Type B pancreatic cell (in vitro differentiated cells): ENCODE data around the gene ABTB1. TPM values are rescaled to one million over a fixed set of nuclear protein-coding genes. Genes with fewer than 3 reads are reported as not detected.

Source experiments
- DNase-seq: peaks from one replicate; pipeline ENCODE4 v3.0.0; 2021; ENCODE audit warnings: mixed read lengths; ENCODE audit not compliant: unreplicated experiment; ENCODE audit errors: extremely low spot score
- H3K27ac Mint-ChIP-seq: 2 replicates; pipeline ENCODE4 v1.8.0; 2021; ENCODE audit warnings: mild to moderate bottlenecking, mixed read lengths
- H3K27me3 Mint-ChIP-seq: 2 replicates; pipeline ENCODE4 v1.8.0; 2021; ENCODE audit warnings: mixed read lengths
- H3K36me3 Mint-ChIP-seq: 2 replicates; pipeline ENCODE4 v1.8.0; 2021; ENCODE audit warnings: mixed read lengths
- H3K4me1 Mint-ChIP-seq: one replicate; pipeline ENCODE4 v1.8.0; 2021; ENCODE audit warnings: mixed read lengths; ENCODE audit not compliant: unreplicated experiment
- H3K4me3 Mint-ChIP-seq: 2 replicates; pipeline ENCODE4 v1.8.0; 2021; ENCODE audit warnings: mild to moderate bottlenecking, mixed read lengths
- H3K9me3 Mint-ChIP-seq: 2 replicates; pipeline ENCODE4 v1.8.0; 2021; ENCODE audit warnings: mixed read lengths
- total RNA-seq: library from RNA; stranded (reverse); gene quantifications from 2 replicates; pipeline ENCODE4 v1.2.1, GENCODE V29; 2021; ENCODE audit warnings: low replicate concordance
- TF ChIP-seq, protein P1 (sequence below): fragments of 200-600 bp; sonication (generic); conservative IDR thresholded peaks from 2 replicates; pipeline ENCODE4 v1.5.0; 2021; ENCODE audit warnings: antibody characterized with exemption, mild to moderate bottlenecking

The ABTB1 gene
- total RNA-seq, 1 donor from 2014 or later, result 17.8 TPM

GRCh38 chr3:127720161-127720823 is 47.5 kb downstream of the ABTB1 start:
- no peak overlapping the region for H3K27ac Mint-ChIP-seq
- peaks cover 2% of the 10 kb centered on the region for H3K9me3 Mint-ChIP-seq
- H3K4me3 Mint-ChIP-seq, result no peak overlapping the region
- H3K27me3 Mint-ChIP-seq, result peaks cover 16% of the 10 kb centered on the region
- no peaks in the 10 kb centered on the region for H3K36me3 Mint-ChIP-seq
- DNase-seq, result no peak
- TF ChIP-seq, protein P1, sequence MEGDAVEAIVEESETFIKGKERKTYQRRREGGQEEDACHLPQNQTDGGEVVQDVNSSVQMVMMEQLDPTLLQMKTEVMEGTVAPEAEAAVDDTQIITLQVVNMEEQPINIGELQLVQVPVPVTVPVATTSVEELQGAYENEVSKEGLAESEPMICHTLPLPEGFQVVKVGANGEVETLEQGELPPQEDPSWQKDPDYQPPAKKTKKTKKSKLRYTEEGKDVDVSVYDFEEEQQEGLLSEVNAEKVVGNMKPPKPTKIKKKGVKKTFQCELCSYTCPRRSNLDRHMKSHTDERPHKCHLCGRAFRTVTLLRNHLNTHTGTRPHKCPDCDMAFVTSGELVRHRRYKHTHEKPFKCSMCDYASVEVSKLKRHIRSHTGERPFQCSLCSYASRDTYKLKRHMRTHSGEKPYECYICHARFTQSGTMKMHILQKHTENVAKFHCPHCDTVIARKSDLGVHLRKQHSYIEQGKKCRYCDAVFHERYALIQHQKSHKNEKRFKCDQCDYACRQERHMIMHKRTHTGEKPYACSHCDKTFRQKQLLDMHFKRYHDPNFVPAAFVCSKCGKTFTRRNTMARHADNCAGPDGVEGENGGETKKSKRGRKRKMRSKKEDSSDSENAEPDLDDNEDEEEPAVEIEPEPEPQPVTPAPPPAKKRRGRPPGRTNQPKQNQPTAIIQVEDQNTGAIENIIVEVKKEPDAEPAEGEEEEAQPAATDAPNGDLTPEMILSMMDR, result no peak
- H3K4me1 Mint-ChIP-seq, result peaks cover 30% of the 10 kb centered on the region

DNA sequence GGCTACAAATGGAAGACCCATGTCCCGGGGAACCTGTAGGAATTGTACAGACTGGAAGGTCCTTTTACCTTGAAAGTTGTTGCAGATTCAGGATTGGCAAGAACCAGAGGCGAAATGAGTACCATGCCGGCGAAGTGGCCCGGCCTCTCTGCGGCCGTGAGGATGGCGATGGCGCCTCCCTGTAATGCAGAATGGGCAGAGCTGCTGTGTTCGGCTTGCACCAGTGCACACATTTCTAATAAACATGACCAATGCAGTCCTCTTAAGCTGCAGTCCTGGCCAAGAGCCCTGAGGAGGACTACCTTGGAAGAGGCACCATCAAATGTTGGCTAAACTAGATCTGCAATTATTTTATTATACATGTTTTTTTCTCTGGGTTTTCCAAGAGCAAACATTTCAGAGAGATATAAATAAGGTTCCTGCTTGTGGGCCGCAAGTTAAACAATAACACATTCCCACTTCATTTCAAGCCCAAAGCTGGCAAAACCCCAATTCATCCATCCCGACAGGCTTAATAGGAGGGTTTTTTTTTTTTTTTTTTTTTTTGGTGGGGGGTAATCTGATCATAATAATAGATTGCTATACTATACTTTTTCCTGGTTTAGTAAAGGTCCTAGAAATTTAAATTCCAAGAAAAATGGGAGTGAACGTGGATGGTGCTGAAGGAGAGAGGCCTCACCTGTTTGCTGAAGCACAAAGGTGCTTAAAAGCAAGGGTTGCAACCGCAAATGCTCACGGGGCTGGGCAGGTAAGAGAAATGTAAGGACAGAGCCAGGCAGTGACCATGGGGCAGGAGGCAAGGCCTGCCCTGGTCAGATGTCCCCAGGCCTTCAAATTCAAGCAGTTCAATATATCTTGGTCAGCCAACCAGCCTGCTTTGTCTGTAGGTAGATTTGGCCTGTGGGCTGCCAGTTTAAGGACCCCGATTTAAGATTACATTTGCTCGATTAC is 48.5 kb downstream of the ABTB1 start:
- TF ChIP-seq, protein P1, result no peak
- no peak for DNase-seq

DNA sequence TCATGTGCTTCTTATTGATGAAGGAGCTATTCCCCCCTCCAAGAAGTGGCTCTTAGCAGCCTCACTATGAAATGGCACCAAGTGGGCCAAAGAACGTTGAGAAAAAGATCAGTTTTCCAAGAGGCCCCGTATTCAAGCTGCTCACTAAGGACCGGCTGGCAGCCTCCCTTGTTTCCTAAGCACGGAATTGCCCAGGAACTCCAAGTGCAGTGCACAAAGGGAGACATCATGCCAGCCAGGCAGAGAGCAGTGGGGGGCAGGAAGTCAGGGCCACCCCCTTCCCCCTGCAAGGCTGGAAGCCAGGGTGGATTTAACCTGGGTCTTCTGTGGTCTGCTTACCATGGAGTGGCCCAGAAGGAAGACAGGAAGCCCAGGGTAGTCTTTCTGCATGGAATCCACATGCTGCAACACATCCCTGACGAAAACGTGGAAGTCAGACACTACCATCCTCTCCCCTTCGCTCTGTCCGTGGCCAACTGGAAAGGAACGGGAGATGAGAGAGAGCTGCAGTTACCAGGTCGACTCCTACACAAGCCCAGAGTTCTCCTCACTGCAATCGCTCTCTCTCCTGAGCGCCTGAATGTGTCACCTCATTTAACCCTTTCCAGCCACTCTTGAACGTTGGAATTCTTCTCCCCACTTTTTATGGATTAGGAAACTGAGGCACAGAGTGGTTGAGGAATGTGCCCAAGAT is 49.5 kb downstream of the ABTB1 start:
- no peak overlapping the region for H3K4me3 Mint-ChIP-seq
- TF ChIP-seq, protein P1, result no peak
- H3K27ac Mint-ChIP-seq, result no peak overlapping the region
- H3K36me3 Mint-ChIP-seq, result no peaks in the 10 kb centered on the region
- H3K4me1 Mint-ChIP-seq, result peaks cover 28% of the 10 kb centered on the region
- peaks cover 12% of the 10 kb centered on the region for H3K27me3 Mint-ChIP-seq
- H3K9me3 Mint-ChIP-seq, result peaks cover 6% of the 10 kb centered on the region
- DNase-seq, result no peak

More for the DNA sequence above, 48.5 kb downstream of the ABTB1 start:
- H3K27ac Mint-ChIP-seq, result no peak overlapping the region
- peaks cover 28% of the 10 kb centered on the region for H3K4me1 Mint-ChIP-seq
- H3K36me3 Mint-ChIP-seq, result no peaks in the 10 kb centered on the region
- no peak overlapping the region for H3K4me3 Mint-ChIP-seq
- H3K27me3 Mint-ChIP-seq, result peaks cover 16% of the 10 kb centered on the region
- H3K9me3 Mint-ChIP-seq, result peaks cover 6% of the 10 kb centered on the region

GRCh38 chr3:127723011-127723567 is 50.3 kb downstream of the ABTB1 start:
- no peak overlapping the region for H3K4me3 Mint-ChIP-seq
- no peak overlapping the region for H3K27ac Mint-ChIP-seq
- DNase-seq, result no peak

DNA sequence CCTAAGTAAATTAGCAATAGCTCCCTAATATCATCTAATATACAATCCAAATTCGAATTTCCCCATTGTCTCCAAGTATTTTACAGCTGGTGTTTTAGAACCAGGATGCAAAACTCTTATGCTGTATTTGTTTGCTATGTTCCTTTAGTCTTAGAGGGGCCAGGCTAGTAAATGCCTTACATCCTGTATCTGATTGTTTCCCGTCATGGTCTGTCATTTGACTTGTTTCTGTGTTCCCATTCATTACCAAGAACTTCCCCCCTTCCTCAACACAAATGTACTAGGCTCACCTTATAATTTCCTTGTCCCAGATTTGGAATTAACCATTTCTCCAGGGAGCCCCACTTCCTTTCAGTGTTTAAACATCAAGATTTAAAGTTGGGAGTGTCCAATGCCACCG is 54.1 kb downstream of the ABTB1 start:
- Mint-ChIP-seq H3K36me3 (no peaks in the 10 kb centered on the region), H3K27ac (no peak overlapping the region), H3K27me3 (peaks cover 17% of the 10 kb centered on the region), H3K4me3 (no peak overlapping the region), H3K9me3 (peaks cover 6% of the 10 kb centered on the region), H3K4me1 (peaks cover 16% of the 10 kb centered on the region)
- no peak for DNase-seq
- TF ChIP-seq, protein P1, result no peak

More at GRCh38 chr3:127723011-127723567, 50.3 kb downstream of the ABTB1 start:
- Mint-ChIP-seq H3K27me3 (peaks cover 14% of the 10 kb centered on the region), H3K36me3 (no peaks in the 10 kb centered on the region), H3K9me3 (peaks cover 6% of the 10 kb centered on the region), H3K4me1 (peaks cover 23% of the 10 kb centered on the region)
- TF ChIP-seq, protein P1, result no peak
